Spleen (tissue), 11 donors: ENCODE data around the gene ANO3. TPM values are rescaled to one million over a fixed set of nuclear protein-coding genes. Genes with fewer than 3 reads are reported as not detected.

ENCODE experiments used
- DNase-seq: peaks from one replicate; pipeline ENCODE4 v3.0.0-alpha.2; 2020
- H3K27ac ChIP-seq, 8 donors: fragments of 200-600 bp; sonication (generic) in 7 of 8; 1 replicate in 4 of 8; 2 replicates in 4 of 8; pipeline versions ENCODE4 v1.5.0 to v1.8.0; 2016 to 2021; ENCODE audit warnings: inconsistent platforms in 4 of 8, mild to moderate bottlenecking in 4 of 8, moderate library complexity in 1 of 8
- H3K27me3 ChIP-seq, 7 donors: fragments of 200-600 bp; sonication (generic) in 6 of 7; replicated peaks in 1 of 7; 1 replicate in 4 of 7; 2 replicates in 3 of 7; pipeline versions ENCODE4 v1.5.0 to v1.8.0; 2016 to 2021; ENCODE audit warnings: inconsistent platforms in 3 of 7, mild to moderate bottlenecking in 1 of 7
- H3K36me3 ChIP-seq, 6 donors: fragments of 200-600 bp; sonication (generic) in 5 of 6; 1 replicate in 4 of 6; 2 replicates in 2 of 6; pipeline versions ENCODE4 v1.5.0 to v1.8.0; 2016 to 2021; ENCODE audit warnings: inconsistent platforms in 2 of 6
- H3K4me1 ChIP-seq, 6 donors: fragments of 200-600 bp; sonication (generic) in 5 of 6; 1 replicate in 3 of 6; 2 replicates in 3 of 6; pipeline versions ENCODE4 v1.5.0 to v1.8.0; 2016 to 2021; ENCODE audit warnings: inconsistent platforms in 3 of 6
- H3K4me3 ChIP-seq, 8 donors: fragments of 200-600 bp; sonication (generic) in 7 of 8; 1 replicate in 4 of 8; 2 replicates in 4 of 8; pipeline versions ENCODE4 v1.5.0 to v1.8.0; 2016 to 2021; ENCODE audit warnings: inconsistent platforms in 4 of 8, mild to moderate bottlenecking in 4 of 8, moderate library complexity in 2 of 8
- H3K9me3 ChIP-seq, 8 donors: fragments of 200-600 bp; sonication (generic) in 7 of 8; 1 replicate in 4 of 8; 2 replicates in 4 of 8; pipeline versions ENCODE4 v1.5.0 to v1.8.0; 2016 to 2021; ENCODE audit warnings: inconsistent platforms in 4 of 8
- CTCF ChIP-seq, 11 experiments: fragments of 200-600 bp in 7 of 11; fragments of 450-650 bp in 4 of 11; sonication (generic) in 4 of 11; IDR thresholded peaks in 8 of 11; conservative IDR thresholded peaks in 3 of 11; 1 replicate in 7 of 11; 2 replicates in 4 of 11; pipeline versions ENCODE4 v1.4.0 to v1.8.0; 2016 to 2021; ENCODE audit warnings: antibody characterized with exemption in 11 of 11, inconsistent platforms in 4 of 11, mild to moderate bottlenecking in 1 of 11
- POLR2A ChIP-seq, 3 donors: fragments of 450-650 bp; IDR thresholded peaks; one replicate each; pipeline ENCODE4 v1.5.1; 2017; ENCODE audit warnings: antibody characterized with exemption in 3 of 3, mild to moderate bottlenecking in 1 of 3
- POLR2AphosphoS5 ChIP-seq, 3 donors: sonication (generic); formaldehyde crosslinking; IDR thresholded peaks; one replicate each; pipeline ENCODE4 v1.5.1; 2017; ENCODE audit warnings: antibody characterized with exemption in 3 of 3
- WGBS, 5 donors: extraction: QIAGEN DNeasy Blood & Tissue Kit in 3 of 5; methylation state at CpG; one replicate each; pipeline versions ENCODE4 v1.1.5 to v1.1.7; 2013 to 2018; 5-methylcytosine and 5-hydroxymethylcytosine counted together
- intact Hi-C: fragments of 100-400 bp; cut with DNase I; formaldehyde crosslinking; loops from one replicate; pipeline ENCODE4 v1.15.0; 2023; ENCODE audit warnings: low total_unique reads
- polyA plus RNA-seq, 3 donors: library from polyadenylated mRNA; stranded (reverse); fragments of 200-250 nt; gene quantifications; one replicate each; pipeline ENCODE4 v1.2.1, GENCODE V29; 2013
- total RNA-seq, 7 donors: library from RNA; depleted of rRNA in 3 of 7; stranded (reverse); fragments of >200 nt in 3 of 7; fragmentation: NEBNext Ultra II Directional in 4 of 7; extraction: Animal tissue kit (Norgen Biotek cat#: 25700) in 4 of 7; gene quantifications; one replicate each; pipeline versions ENCODE4 v1.1.0 to v1.2.1, GENCODE V29; 2016 to 2021
- donor health status: healthy with polysubstance abuse.
- donor health status: DM: no; HTN: no; CAD: no; lungs with moderate emphysema.
- donor health status: DM: no; HTN: no; CAD: no.
- donor health status: Bipolar disorder and iron deficiency.
- donor health status: healthy.
- donor health status: DM: no; HTN: no; CAD: no.
- donor health status: DM: yes; HTN: yes; CAD: no.

The ANO3 gene
- total and polyA plus RNA-seq, 10 donors, result 0.03 to 2.6 (median 0.26) TPM; not detected in 4

- no peak overlapping the region for H3K4me3 ChIP-seq
- H3K27ac ChIP-seq, result no peak overlapping the region
- H3K4me1 ChIP-seq, result no peaks in the 10 kb centered on the region
- WGBS, 5 donors, result 48 to 67% (median 51%) methylated on average over 3 of the region's 3 CpGs
- H3K9me3 ChIP-seq, result no peaks in the 10 kb centered on the region
- no peak for TF ChIP-seq CTCF (IDR thresholded peaks at IDR 0.05 in 8 of 11, conservative IDR thresholded peaks at IDR 0.05 in 3 of 11)
- TF ChIP-seq POLR2AphosphoS5 (IDR thresholded peaks at IDR 0.05), result no peak
- TF ChIP-seq POLR2A (IDR thresholded peaks at IDR 0.05), result no peak
- H3K27me3 ChIP-seq, result no peaks in the 10 kb centered on the region
- intact Hi-C loops, result no loop called here
- no peak for DNase-seq
- no peaks in the 10 kb centered on the region for H3K36me3 ChIP-seq
Observed at GRCh38 chr11:26557666-26558065, 225.7 kb downstream of the ANO3 start.

- Histone ChIP-seq H3K36me3 (no peaks in the 10 kb centered on the region), H3K27ac (no peak overlapping the region), H3K4me1 (no peaks in the 10 kb centered on the region), H3K27me3 (no peaks in the 10 kb centered on the region), H3K9me3 (no peaks in the 10 kb centered on the region), H3K4me3 (no peak overlapping the region)
- 44 to 59% (median 50%) methylated on average over 4 of the region's 4 CpGs for WGBS, 5 donors
- intact Hi-C loops, result no loop called here
- no peak for TF ChIP-seq POLR2AphosphoS5 (IDR thresholded peaks at IDR 0.05)
- TF ChIP-seq POLR2A (IDR thresholded peaks at IDR 0.05), result no peak
- TF ChIP-seq CTCF (IDR thresholded peaks at IDR 0.05 in 8 of 11, conservative IDR thresholded peaks at IDR 0.05 in 3 of 11), result no peak
- DNase-seq, result no peak
Observed at GRCh38 chr11:26558190-26558589, 226.3 kb downstream of the ANO3 start.

GRCh38 chr11:26569646-26570045, 237.7 kb downstream of the ANO3 start:
- intact Hi-C loops, result no loop called here
- 48 to 67% (median 51%) methylated on average over 2 of the region's 2 CpGs for WGBS, 5 donors
- TF ChIP-seq POLR2A (IDR thresholded peaks at IDR 0.05), result no peak
- TF ChIP-seq POLR2AphosphoS5 (IDR thresholded peaks at IDR 0.05), result no peak
- no peak for TF ChIP-seq CTCF (IDR thresholded peaks at IDR 0.05 in 8 of 11, conservative IDR thresholded peaks at IDR 0.05 in 3 of 11)
- H3K9me3 ChIP-seq, result no peaks in the 10 kb centered on the region
- DNase-seq, result no peak
- H3K27me3 ChIP-seq, result no peaks in the 10 kb centered on the region
- no peak overlapping the region for H3K4me3 ChIP-seq
- no peaks in the 10 kb centered on the region for H3K36me3 ChIP-seq
- no peak overlapping the region for H3K27ac ChIP-seq
- no peaks in the 10 kb centered on the region for H3K4me1 ChIP-seq

GRCh38 chr11:26571861-26572654, 240.1 kb downstream of the ANO3 start, which contains the start of gene MUC15:
Gene MUC15 (minus strand): TSS chr11:26572263. CDS start chr11:26567094, 5,169 bp downstream.
- H3K27ac ChIP-seq, result peak within 1 kb of the TSS in 2 of 8 donors; percentile 8 to 35
- no peak for DNase-seq

More at GRCh38 chr11:26571861-26572654, 240.1 kb downstream of the ANO3 start, which contains the start of gene MUC15:
- no peaks in the 10 kb centered on the region for H3K27me3 ChIP-seq
- H3K4me3 ChIP-seq, result no peak within 1 kb of the TSS
- H3K4me1 ChIP-seq, result no peaks in the 10 kb centered on the region
- TF ChIP-seq CTCF (IDR thresholded peaks at IDR 0.05 in 8 of 11, conservative IDR thresholded peaks at IDR 0.05 in 3 of 11), result no peak
- TF ChIP-seq POLR2A (IDR thresholded peaks at IDR 0.05), result no peak
- no peak for TF ChIP-seq POLR2AphosphoS5 (IDR thresholded peaks at IDR 0.05)
- WGBS, 5 donors, result 70 to 75% (median 71%) methylated on average over 12 of the region's 12 CpGs
- H3K36me3 ChIP-seq, result no peaks in the 10 kb centered on the region
- intact Hi-C loops, result no loop called here
- H3K9me3 ChIP-seq, result no peaks in the 10 kb centered on the region
